Mesendoderm (in vitro differentiated cells): ENCODE results near the gene HTT-AS. TPM values are rescaled to one million over a fixed set of nuclear protein-coding genes. Genes with fewer than 3 reads are reported as not detected.

Source experiments
- small RNA-seq: library from polyadenylated mRNA; stranded (forward); fragments of <200 nt; extraction: miRNeasy Mini kit (QIAGEN cat#:217004); gene quantifications from one replicate; pipeline ENCODE3, GENCODE V24; 2013; ENCODE audit not compliant: insufficient read depth

Gene HTT-AS

Small RNA genes lying within 50 kb of the gene (small RNA-seq; reads per million reads assigned to genes)
- gene RF02134 (not detected), gene RF02135 (not detected), gene RNU6-204P (not detected)
